HEK293 (cell line): ENCODE results near the gene MYOF.

ENCODE experiments used
- CTCF ChIP-seq: fragments of 450-650 bp; formaldehyde crosslinking; IDR thresholded peaks from 2 replicates; pipeline ENCODE4 v1.5.1; 2016; ENCODE audit warnings: missing biosample characterization, missing genetic modification characterization
- SALL2 ChIP-seq: fragments of 450-650 bp; formaldehyde crosslinking; IDR thresholded peaks from 2 replicates; pipeline ENCODE4 v1.5.0; 2017; ENCODE audit warnings: missing biosample characterization, mild to moderate bottlenecking, missing genetic modification characterization, borderline replicate concordance
- ZBTB11 ChIP-seq: fragments of 450-650 bp; formaldehyde crosslinking; conservative IDR thresholded peaks from 2 replicates; pipeline ENCODE4 v1.5.1; 2016; ENCODE audit warnings: low read depth, missing biosample characterization, missing genetic modification characterization
- ZNF302 ChIP-seq: fragments of 450-650 bp; formaldehyde crosslinking; IDR thresholded peaks from 2 replicates; pipeline ENCODE4 v1.5.1; 2016; ENCODE audit warnings: missing biosample characterization, missing genetic modification characterization, low read depth

- no peak for TF ChIP-seq CTCF (tag by site-specific recombination)
- no peak for TF ChIP-seq SALL2 (tag by site-specific recombination)
- TF ChIP-seq ZNF302 (tag by site-specific recombination) = no peak
- TF ChIP-seq ZBTB11 (tag by site-specific recombination) = no peak
These were observed 75.6 kb downstream of the MYOF start for GRCh38 chr10:93406364-93407145.
